Esophagus squamous epithelium (tissue), 4 donors: Measurements from ENCODE around the gene NEDD4L.

Source experiments
- POLR2A ChIP-seq, 4 donors: fragments of 450-650 bp; IDR thresholded peaks; one replicate each; pipeline ENCODE4 v1.6.1; 2017; ENCODE audit warnings: antibody characterized with exemption in 4 of 4, mild to moderate bottlenecking in 4 of 4, moderate library complexity in 3 of 4
- TF ChIP-seq, protein P1 (sequence below), 6 experiments: fragments of 450-650 bp in 4 of 6; fragments of 200-600 bp in 2 of 6; sonication (generic) in 2 of 6; IDR thresholded peaks; one replicate each; pipeline ENCODE4 v1.5.1; 2016 to 2019; ENCODE audit warnings: antibody characterized with exemption in 6 of 6, mild to moderate bottlenecking in 4 of 6, moderate library complexity in 4 of 6

DNA sequence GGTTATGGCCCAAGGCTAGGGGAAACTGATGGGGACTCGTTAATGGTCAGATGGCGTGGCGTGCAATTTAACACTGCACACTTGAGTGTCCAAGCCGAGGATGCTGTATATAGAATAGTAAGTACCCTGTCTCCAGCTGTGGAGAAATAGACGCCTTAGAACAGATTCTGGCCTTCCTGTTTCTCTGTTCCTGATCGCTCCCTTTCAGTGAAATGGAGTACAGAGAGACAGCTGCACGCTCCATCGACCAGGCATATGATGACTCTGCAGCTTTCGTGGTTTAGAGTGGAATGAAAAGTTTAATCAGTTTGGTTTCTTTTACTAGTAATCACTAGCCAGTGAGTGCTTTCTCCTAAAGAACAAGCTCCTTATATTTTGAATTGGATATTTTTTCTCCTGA, 213.4 kb downstream of the NEDD4L start:
- TF ChIP-seq, protein P1, sequence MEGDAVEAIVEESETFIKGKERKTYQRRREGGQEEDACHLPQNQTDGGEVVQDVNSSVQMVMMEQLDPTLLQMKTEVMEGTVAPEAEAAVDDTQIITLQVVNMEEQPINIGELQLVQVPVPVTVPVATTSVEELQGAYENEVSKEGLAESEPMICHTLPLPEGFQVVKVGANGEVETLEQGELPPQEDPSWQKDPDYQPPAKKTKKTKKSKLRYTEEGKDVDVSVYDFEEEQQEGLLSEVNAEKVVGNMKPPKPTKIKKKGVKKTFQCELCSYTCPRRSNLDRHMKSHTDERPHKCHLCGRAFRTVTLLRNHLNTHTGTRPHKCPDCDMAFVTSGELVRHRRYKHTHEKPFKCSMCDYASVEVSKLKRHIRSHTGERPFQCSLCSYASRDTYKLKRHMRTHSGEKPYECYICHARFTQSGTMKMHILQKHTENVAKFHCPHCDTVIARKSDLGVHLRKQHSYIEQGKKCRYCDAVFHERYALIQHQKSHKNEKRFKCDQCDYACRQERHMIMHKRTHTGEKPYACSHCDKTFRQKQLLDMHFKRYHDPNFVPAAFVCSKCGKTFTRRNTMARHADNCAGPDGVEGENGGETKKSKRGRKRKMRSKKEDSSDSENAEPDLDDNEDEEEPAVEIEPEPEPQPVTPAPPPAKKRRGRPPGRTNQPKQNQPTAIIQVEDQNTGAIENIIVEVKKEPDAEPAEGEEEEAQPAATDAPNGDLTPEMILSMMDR (IDR thresholded peaks at IDR 0.05) = no peak
- no peak for TF ChIP-seq POLR2A (IDR thresholded peaks at IDR 0.05)
